Superior temporal gyrus (tissue), 1 donor: ENCODE data around the gene BABAM2.
"Not testable (repeated sequence)": the region's sequence is repeated elsewhere in the genome, so short reads cannot be mapped to it uniquely, and the experiment has no call there.

Experiments
- DNase-seq: peaks from one replicate; pipeline ENCODE4 v3.0.0-alpha.2; 2016; ENCODE audit errors: extremely low spot score

Gene BABAM2

GRCh38 chr2:27942612-27943547 lies 52.4 kb downstream of the BABAM2 start:
- no peak for DNase-seq

- DNase-seq = no peak
Measured at GRCh38 chr2:27946530-27947060, 56.1 kb downstream of the BABAM2 start.

GRCh38 chr2:27952070-27952469 lies 61.5 kb downstream of the BABAM2 start:
- DNase-seq = no peak

GRCh38 chr2:27953077-27953476 lies 62.5 kb downstream of the BABAM2 start:
- no peak for DNase-seq

- DNase-seq = peak; percentile 66
Measured at GRCh38 chr2:27954221-27954673, 63.7 kb downstream of the BABAM2 start.

- DNase-seq = peak; percentile 43
Measured at GRCh38 chr2:27954771-27955383, 64.3 kb downstream of the BABAM2 start.

- DNase-seq = no peak
Measured at GRCh38 chr2:27955384-27956161, 65.0 kb downstream of the BABAM2 start.

GRCh38 chr2:27956888-27957287 lies 66.4 kb downstream of the BABAM2 start:
- no peak for DNase-seq

- DNase-seq = no peak
Measured at GRCh38 chr2:27958711-27959378, 68.3 kb downstream of the BABAM2 start.

- DNase-seq = peak; percentile 54
Measured at GRCh38 chr2:27959496-27959895, 69.0 kb downstream of the BABAM2 start.

GRCh38 chr2:27960237-27960912 lies 69.8 kb downstream of the BABAM2 start:
- DNase-seq = peak; percentile 45

GRCh38 chr2:27962006-27962405 lies 71.5 kb downstream of the BABAM2 start:
- DNase-seq = no peak

GRCh38 chr2:27963472-27963871 lies 72.9 kb downstream of the BABAM2 start:
- no peak for DNase-seq

GRCh38 chr2:27964067-27964466 lies 73.5 kb downstream of the BABAM2 start:
- no peak for DNase-seq

- DNase-seq = no peak
Measured at GRCh38 chr2:27965841-27966240, 75.3 kb downstream of the BABAM2 start.

GRCh38 chr2:27966466-27966865 lies 75.9 kb downstream of the BABAM2 start:
- DNase-seq = no peak

GRCh38 chr2:27967076-27967475 lies 76.5 kb downstream of the BABAM2 start:
- no peak for DNase-seq

- DNase-seq = not testable (repeated sequence)
Measured at GRCh38 chr2:27968045-27968444, 77.5 kb downstream of the BABAM2 start.

GRCh38 chr2:27968957-27969356 lies 78.4 kb downstream of the BABAM2 start:
- not testable (repeated sequence) for DNase-seq

- no peak for DNase-seq
Measured at GRCh38 chr2:27972311-27972710, 81.8 kb downstream of the BABAM2 start.

GRCh38 chr2:27973592-27973991 lies 83.1 kb downstream of the BABAM2 start:
- DNase-seq = no peak
